Measurements from ENCODE around the gene CMC2.

DNA sequence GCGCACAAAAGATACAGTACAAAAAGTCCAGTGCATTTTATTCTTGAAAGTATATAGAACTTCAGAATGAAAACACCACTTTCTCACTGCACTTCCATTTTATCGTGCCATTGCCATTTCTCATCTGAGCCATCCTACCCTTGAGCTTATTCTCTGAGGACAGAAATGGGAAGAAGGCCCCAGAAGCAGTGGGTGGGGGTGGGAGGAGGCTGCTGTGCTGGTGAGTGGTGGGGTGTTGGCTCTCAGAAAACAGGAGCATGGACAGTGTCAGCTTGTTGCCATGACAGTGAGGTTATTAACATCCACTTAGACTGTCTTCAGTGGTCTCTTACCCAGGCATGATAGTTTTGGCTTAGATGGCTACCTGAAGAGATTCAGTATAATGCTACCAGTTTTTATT, 33.4 kb upstream of the CMC2 start:
- TF ChIP-seq, protein P1, sequence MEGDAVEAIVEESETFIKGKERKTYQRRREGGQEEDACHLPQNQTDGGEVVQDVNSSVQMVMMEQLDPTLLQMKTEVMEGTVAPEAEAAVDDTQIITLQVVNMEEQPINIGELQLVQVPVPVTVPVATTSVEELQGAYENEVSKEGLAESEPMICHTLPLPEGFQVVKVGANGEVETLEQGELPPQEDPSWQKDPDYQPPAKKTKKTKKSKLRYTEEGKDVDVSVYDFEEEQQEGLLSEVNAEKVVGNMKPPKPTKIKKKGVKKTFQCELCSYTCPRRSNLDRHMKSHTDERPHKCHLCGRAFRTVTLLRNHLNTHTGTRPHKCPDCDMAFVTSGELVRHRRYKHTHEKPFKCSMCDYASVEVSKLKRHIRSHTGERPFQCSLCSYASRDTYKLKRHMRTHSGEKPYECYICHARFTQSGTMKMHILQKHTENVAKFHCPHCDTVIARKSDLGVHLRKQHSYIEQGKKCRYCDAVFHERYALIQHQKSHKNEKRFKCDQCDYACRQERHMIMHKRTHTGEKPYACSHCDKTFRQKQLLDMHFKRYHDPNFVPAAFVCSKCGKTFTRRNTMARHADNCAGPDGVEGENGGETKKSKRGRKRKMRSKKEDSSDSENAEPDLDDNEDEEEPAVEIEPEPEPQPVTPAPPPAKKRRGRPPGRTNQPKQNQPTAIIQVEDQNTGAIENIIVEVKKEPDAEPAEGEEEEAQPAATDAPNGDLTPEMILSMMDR (IDR thresholded peaks at IDR 0.05) = no peak
- TF ChIP-seq POLR2A (IDR thresholded peaks at IDR 0.05) = no peak
- no peak for TF ChIP-seq EP300 (IDR thresholded peaks at IDR 0.05)

Measured in ovary (tissue), 3 donors.